GM18951 (cell line): ENCODE data around the gene SH3D21.

Experiments
- POLR2A ChIP-seq: IDR thresholded peaks from 4 replicates; pipeline ENCODE4 v1.6.1; 2011; ENCODE audit warnings: mild to moderate bottlenecking; ENCODE audit not compliant: insufficient read length, insufficient read depth; ENCODE audit errors: extremely low read depth
- in situ Hi-C: fragments of 300-500 bp; cut with MboI; formaldehyde crosslinking; loops from one replicate; pipeline ENCODE4 v1.12.0; 2022; ENCODE audit warnings: low sequenced_read_pairs, mixed read lengths, inconsistent platforms; ENCODE audit not compliant: unreplicated experiment

The SH3D21 gene

GRCh38 chr1:36330940-36331339 is 24.8 kb downstream of the SH3D21 start:
- in situ Hi-C loops, result no loop called here
- no peak for TF ChIP-seq POLR2A

GRCh38 chr1:36337830-36338229 is 31.7 kb downstream of the SH3D21 start:
- TF ChIP-seq POLR2A, result no peak
- in situ Hi-C loops, result no loop called here

- no peak for TF ChIP-seq POLR2A
- in situ Hi-C loops, result no loop called here
Measured at GRCh38 chr1:36339215-36339614, 33.0 kb downstream of the SH3D21 start.

- in situ Hi-C loops, result no loop called here
Measured at GRCh38 chr1:36339615-36340014, 33.4 kb downstream of the SH3D21 start.

GRCh38 chr1:36341626-36342320 is 35.6 kb downstream of the SH3D21 start:
- in situ Hi-C loops, result no loop called here
- no peak for TF ChIP-seq POLR2A

More at GRCh38 chr1:36339615-36340014, 33.4 kb downstream of the SH3D21 start:
- no peak for TF ChIP-seq POLR2A

GRCh38 chr1:36342426-36343185 is 36.4 kb downstream of the SH3D21 start:
- in situ Hi-C loops, result no loop called here

GRCh38 chr1:36343651-36344394 is 37.7 kb downstream of the SH3D21 start:
- in situ Hi-C loops, result no loop called here
- no peak for TF ChIP-seq POLR2A

More at GRCh38 chr1:36342426-36343185, 36.4 kb downstream of the SH3D21 start:
- TF ChIP-seq POLR2A, result no peak

- TF ChIP-seq POLR2A, result no peak
- in situ Hi-C loops, result no loop called here
Measured at GRCh38 chr1:36344395-36344680, 38.2 kb downstream of the SH3D21 start.

GRCh38 chr1:36345353-36345752 is 39.2 kb downstream of the SH3D21 start:
- in situ Hi-C loops, result no loop called here
- TF ChIP-seq POLR2A, result no peak

- TF ChIP-seq POLR2A, result no peak
- in situ Hi-C loops, result no loop called here
Measured at GRCh38 chr1:36346741-36347370, 40.7 kb downstream of the SH3D21 start.

GRCh38 chr1:36349241-36349671 is 43.1 kb downstream of the SH3D21 start:
- in situ Hi-C loops, result no loop called here
- TF ChIP-seq POLR2A, result no peak

GRCh38 chr1:36349839-36350238 is 43.7 kb downstream of the SH3D21 start:
- TF ChIP-seq POLR2A, result no peak
- in situ Hi-C loops, result no loop called here

GRCh38 chr1:36350659-36351226 is 44.6 kb downstream of the SH3D21 start:
- TF ChIP-seq POLR2A, result no peak
- in situ Hi-C loops, result no loop called here
